ENCODE results near the gene CDC34. TPM values are rescaled to one million over a fixed set of nuclear protein-coding genes. Genes with fewer than 3 reads are reported as not detected.

CDC34 gene
- total RNA-seq, 1 experiment from 2014 or later = 80.5 TPM

GRCh38 chr19:501646-502045 is 29.9 kb upstream of the CDC34 start:
- in situ Hi-C loops (cut with HindIII; ENCODE audit: low pct_unique_long_range_greater_than_20kb, low sequenced_read_pairs) = no loop called here
- no TSS peak for BruUV-seq (replicated peaks)
- Histone ChIP-seq H3K27ac (ENCODE audit: low read length) (no peak overlapping the region), H3K4me1 (ENCODE audit: control insufficient read depth, insufficient read depth, low read length) (peaks cover 3% of the 10 kb centered on the region; the same call in 1 of the 2 replicates), H3K27me3 (ENCODE audit: control insufficient read depth, insufficient read depth, low read length) (no peaks in the 10 kb centered on the region), H3K9me3 (ENCODE audit: control insufficient read depth, insufficient read depth, low read depth, low read length) (no peaks in the 10 kb centered on the region), H3K36me3 (ENCODE audit: control insufficient read depth, insufficient read depth, low read length) (no peaks in the 10 kb centered on the region), H3K4me3 (ENCODE audit: low read depth in 2 of 2, low read length in 2 of 2) (no peak overlapping the region)
- intact Hi-C loops (cut with micrococcal nuclease; ENCODE audit: unreplicated experiment) = no loop called here
- ATAC-seq = no peak
- no peak for DNase-seq (ENCODE audit: low read depth, low spot score)
- ChIA-PET POLR2A (no interaction called here), CTCF (no interaction called here)
- TF ChIP-seq POLR2AphosphoS5 (IDR thresholded peaks at IDR 0.05; ENCODE audit: low read depth, low read length) (no peak), TCF7L2 (IDR thresholded peaks at IDR 0.05; ENCODE audit: low read depth, low read length) (no peak), REST (IDR thresholded peaks at IDR 0.05; ENCODE audit: insufficient read depth in 1 of 2, low read depth in 2 of 2, low read length in 1 of 2) (no peak)

- intact Hi-C loops (cut with micrococcal nuclease; ENCODE audit: unreplicated experiment) = no loop called here
Measured at GRCh38 chr19:504616-505015, 26.9 kb upstream of the CDC34 start.

More at GRCh38 chr19:504616-505015, 26.9 kb upstream of the CDC34 start:
- TF ChIP-seq REST (IDR thresholded peaks at IDR 0.05; ENCODE audit: insufficient read depth in 1 of 2, low read depth in 2 of 2, low read length in 1 of 2) = no peak
- TF ChIP-seq SIN3A (IDR thresholded peaks at IDR 0.05; ENCODE audit: borderline replicate concordance, insufficient read depth, low read depth, low read length) = no peak
- no peak for TF ChIP-seq CTCF (IDR thresholded peaks at IDR 0.05)
- CTCF ChIA-PET = no interaction called here
- H3K27ac ChIP-seq (ENCODE audit: low read length) = no peak overlapping the region
- POLR2A ChIA-PET = no interaction called here
- H3K4me1 ChIP-seq (ENCODE audit: control insufficient read depth, insufficient read depth, low read length) = peaks cover 3% of the 10 kb centered on the region; the same call in 1 of the 2 replicates
- ATAC-seq (no peak), DNase-seq (ENCODE audit: low read depth, low spot score) (no peak)
- H3K27me3 ChIP-seq (ENCODE audit: control insufficient read depth, insufficient read depth, low read length) = no peaks in the 10 kb centered on the region
- H3K9me3 ChIP-seq (ENCODE audit: control insufficient read depth, insufficient read depth, low read depth, low read length) = no peaks in the 10 kb centered on the region
- in situ Hi-C loops (cut with HindIII; ENCODE audit: low pct_unique_long_range_greater_than_20kb, low sequenced_read_pairs) = no loop called here
- no TSS peak for BruUV-seq (replicated peaks)
- H3K4me3 ChIP-seq (ENCODE audit: low read depth in 2 of 2, low read length in 2 of 2) = no peak overlapping the region
- H3K36me3 ChIP-seq (ENCODE audit: control insufficient read depth, insufficient read depth, low read length) = no peaks in the 10 kb centered on the region; the same call in 1 of the 2 replicates
